OCI-LY1 (cell line): ENCODE data around the gene SYNE4.

Source experiments
- CTCF ChIP-seq: fragments of 200-600 bp; sonication (generic), shearing (Covaris generic); IDR thresholded peaks from 2 replicates; pipeline ENCODE4 v1.5.1; 2017; ENCODE audit warnings: mild to moderate bottlenecking, antibody characterized with exemption, low read length, moderate library complexity, mixed read lengths
- EZH2 ChIP-seq: fragments of 200-600 bp; sonication (generic), shearing (Covaris generic); IDR thresholded peaks from 2 replicates; pipeline ENCODE4 v1.8.0; 2017; ENCODE audit warnings: borderline replicate concordance, mixed run types, mild to moderate bottlenecking, antibody characterized with exemption, low read length, moderate library complexity, mixed read lengths

DNA sequence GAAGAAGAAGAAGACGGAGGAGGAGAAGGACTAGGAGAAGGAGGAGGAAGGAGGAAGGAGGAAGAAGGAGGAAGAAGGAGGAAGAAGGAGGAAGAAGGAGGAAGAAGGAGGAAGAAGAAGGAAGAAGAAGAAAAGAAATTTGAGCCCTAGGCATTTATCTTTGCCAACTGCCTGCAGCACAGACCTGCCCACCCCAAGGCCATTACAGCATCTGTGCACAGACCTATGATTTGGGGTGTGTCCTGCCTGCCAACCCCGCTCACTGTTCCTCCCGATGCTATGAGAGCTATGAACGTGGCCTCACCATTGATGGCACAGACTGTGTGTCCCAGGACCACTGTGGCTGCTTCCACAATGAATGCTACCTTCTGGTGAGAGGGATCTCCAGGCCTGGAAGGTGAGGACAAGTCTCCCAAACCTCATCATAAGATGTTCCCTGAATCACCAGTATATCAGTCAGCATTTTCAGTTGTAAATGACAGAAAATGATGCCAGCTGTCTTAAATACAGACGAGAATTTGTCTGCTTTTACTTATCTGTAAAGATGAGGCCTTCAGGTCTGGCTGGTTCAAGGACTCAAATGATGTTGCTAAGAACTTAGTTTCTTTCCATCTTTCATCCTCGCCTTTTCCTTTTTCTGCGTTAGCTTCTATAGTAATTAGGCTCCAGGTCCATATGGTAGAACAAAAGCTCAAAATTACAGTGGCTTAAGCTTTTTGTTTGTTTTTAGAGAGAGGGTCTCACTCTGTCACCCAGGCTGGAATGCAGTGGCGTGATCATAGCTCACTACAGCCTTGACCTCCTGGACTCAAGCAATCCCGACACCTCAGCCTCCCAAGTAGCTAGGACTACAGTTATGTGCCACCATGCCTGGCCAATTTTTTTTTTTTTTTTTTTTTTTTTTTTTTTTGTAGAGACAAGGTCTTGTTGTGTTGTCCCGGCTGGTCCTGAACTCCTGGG lies 17.6 kb downstream of the SYNE4 start:
- TF ChIP-seq CTCF (no peak), EZH2 (no peak)
